Thymus (tissue), 11 donors: ENCODE measurements around the gene KCNH5. TPM values are rescaled to one million over a fixed set of nuclear protein-coding genes. Genes with fewer than 3 reads are reported as not detected.
A peak's percentile ranks its signal among the peaks of the same experiment; 100 is the strongest.
"Not testable (repeated sequence)": the region's sequence is repeated elsewhere in the genome, so short reads cannot be mapped to it uniquely, and the experiment has no call there.

Experiments used
- DNase-seq, 9 donors: peaks; one replicate each; pipeline ENCODE4 v3.0.0-alpha.2; 2013; ENCODE audit warnings: low spot score in 9 of 9, low read depth in 6 of 9, missing footprints in 1 of 9
- H3K27ac ChIP-seq, 2 donors: one replicate each; pipeline ENCODE4 v1.5.1; 2013; ENCODE audit warnings: control low read depth in 1 of 2, low read depth in 1 of 2, low read length in 1 of 2, mild to moderate bottlenecking in 1 of 2, moderate library complexity in 1 of 2
- H3K27me3 ChIP-seq, 2 donors: one replicate each; pipeline ENCODE4 v1.5.1; 2013; ENCODE audit warnings: low read length in 1 of 2; ENCODE audit not compliant: control insufficient read depth in 2 of 2, insufficient read depth in 1 of 2
- H3K36me3 ChIP-seq, 2 donors: one replicate each; pipeline ENCODE4 v1.5.1; 2013; ENCODE audit warnings: low read length in 1 of 2, mild to moderate bottlenecking in 1 of 2, moderate library complexity in 1 of 2; ENCODE audit not compliant: control insufficient read depth in 2 of 2, insufficient read depth in 2 of 2
- H3K4me1 ChIP-seq, 2 donors: one replicate each; pipeline ENCODE4 v1.5.1; 2013; ENCODE audit warnings: low read length in 2 of 2; ENCODE audit not compliant: control insufficient read depth in 2 of 2, insufficient read depth in 2 of 2
- H3K4me3 ChIP-seq, 2 donors: one replicate each; pipeline ENCODE4 v1.5.1; 2013; ENCODE audit warnings: low read length in 2 of 2, control low read depth in 1 of 2, mild to moderate bottlenecking in 1 of 2
- H3K9me3 ChIP-seq, 2 donors: one replicate each; pipeline ENCODE4 v1.5.1; 2013; ENCODE audit warnings: low read length in 1 of 2, mild to moderate bottlenecking in 1 of 2; ENCODE audit not compliant: control insufficient read depth in 2 of 2, insufficient read depth in 1 of 2
- WGBS: extraction: QIAGEN DNeasy Blood & Tissue Kit; methylation state at CpG from one replicate; pipeline ENCODE4 v1.1.7; 2013; 5-methylcytosine and 5-hydroxymethylcytosine counted together
- polyA plus RNA-seq: library from polyadenylated mRNA; stranded (reverse); fragments of 200-250 nt; gene quantifications from one replicate; pipeline ENCODE4 v1.2.3, GENCODE V29; 2013
- total RNA-seq: library from RNA; stranded (reverse); fragments of 120-200 nt; gene quantifications from one replicate; pipeline ENCODE4 v1.2.4, GENCODE V29; 2013
- donor health status: healthy.

The KCNH5 gene
- total and polyA plus RNA-seq, 2 donors, result 0.11 to 0.38 TPM

DNA sequence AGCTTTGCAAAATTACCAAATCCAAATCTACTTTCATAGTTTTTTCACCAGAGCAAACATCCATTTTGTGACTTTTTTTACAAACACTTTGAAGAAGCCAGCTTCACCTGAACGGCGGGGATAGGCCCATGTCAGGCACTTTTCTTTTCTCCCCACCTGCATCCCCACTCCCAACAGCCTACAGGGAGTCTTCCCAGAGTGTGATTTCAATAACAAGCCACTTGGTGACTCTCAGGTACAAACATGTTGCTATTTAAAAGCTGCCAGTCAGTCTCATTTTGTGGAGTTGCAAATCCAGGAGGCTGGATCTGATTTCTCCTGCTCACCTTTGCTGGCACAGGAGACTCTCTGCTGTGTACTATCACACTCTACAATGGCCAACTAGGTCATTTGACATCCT is 285.5 kb downstream of the KCNH5 start:
- Histone ChIP-seq H3K36me3 (no peaks in the 10 kb centered on the region), H3K4me1 (no peaks in the 10 kb centered on the region), H3K9me3 (peaks cover 0 to 7% of the 10 kb centered on the region in 2 donors), H3K4me3 (no peak overlapping the region), H3K27ac (no peak overlapping the region), H3K27me3 (no peaks in the 10 kb centered on the region)
- WGBS, result 64% methylated on average over 2 of the region's 2 CpGs
- no peak for DNase-seq

DNA sequence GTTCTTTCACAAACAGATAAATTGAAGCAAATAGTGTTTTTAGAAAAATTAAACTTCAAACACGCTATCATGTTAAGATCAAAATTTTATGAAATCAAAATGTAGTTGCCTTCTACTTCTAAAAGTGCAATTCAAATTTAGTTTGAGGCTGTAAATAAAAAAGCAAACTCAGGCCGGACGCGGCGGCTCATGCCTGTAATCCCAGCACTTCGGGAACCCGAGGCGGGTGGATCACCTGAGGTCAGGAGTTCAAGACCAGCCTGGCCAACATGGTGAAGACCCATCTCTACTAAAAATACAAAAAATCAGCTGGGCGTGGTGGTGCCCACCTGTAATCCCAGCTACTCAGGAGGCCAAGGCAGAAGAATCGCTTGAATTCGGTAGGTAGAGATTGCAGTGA is 298.4 kb downstream of the KCNH5 start:
- H3K36me3 ChIP-seq, DNase-seq, H3K27ac ChIP-seq, H3K9me3 ChIP-seq, H3K4me1 ChIP-seq, H3K27me3 ChIP-seq, H3K4me3 ChIP-seq: not testable (repeated sequence)
- 97% methylated on average over 11 of the region's 11 CpGs for WGBS

DNA sequence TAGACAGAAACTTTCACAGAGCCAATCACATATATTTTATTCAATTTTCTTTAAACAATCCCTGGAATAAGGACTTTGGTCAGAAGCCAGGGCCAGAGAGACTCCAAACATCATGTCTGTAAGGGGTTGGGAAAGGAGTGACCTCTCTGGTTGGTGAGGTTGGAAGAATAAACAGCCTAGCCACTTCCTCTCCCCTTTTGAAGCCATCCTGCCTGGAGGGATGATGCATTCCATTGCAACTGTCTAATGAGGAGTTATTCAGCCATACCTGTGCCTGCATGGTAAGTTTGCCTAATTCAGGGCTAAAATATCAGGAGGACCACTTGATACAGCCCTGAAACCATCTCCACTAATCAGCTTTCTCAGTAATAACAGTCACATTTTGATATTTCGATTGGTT is 299.8 kb downstream of the KCNH5 start:
- Histone ChIP-seq H3K27ac (peak overlapping the region in 1 of 2 donors; percentile 0), H3K4me1 (no peaks in the 10 kb centered on the region), H3K36me3 (no peaks in the 10 kb centered on the region), H3K9me3 (no peaks in the 10 kb centered on the region), H3K27me3 (no peaks in the 10 kb centered on the region), H3K4me3 (no peak overlapping the region)
- 64% methylated on average over 1 of the region's 1 CpG for WGBS
- no peak for DNase-seq

DNA sequence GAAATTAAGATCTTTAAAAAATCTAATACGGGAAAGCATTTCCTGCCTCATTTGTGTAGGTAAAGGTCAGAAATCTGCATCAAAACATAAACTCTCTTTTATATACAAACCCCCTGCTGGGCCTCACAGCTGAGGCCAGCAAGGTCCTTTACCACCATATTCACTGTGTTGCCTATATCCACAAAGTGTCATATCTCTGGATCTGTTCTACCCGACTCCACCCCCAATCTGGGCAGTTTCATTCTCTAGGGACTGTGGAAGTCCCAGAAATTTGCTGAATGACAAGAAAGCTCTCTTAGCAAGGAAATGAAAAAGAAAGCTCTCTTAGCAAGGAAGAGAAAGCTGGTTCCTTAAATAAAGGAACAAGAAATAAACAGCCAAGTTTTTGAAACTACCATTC is 301.7 kb downstream of the KCNH5 start:
- WGBS, result 58% methylated on average over 2 of the region's 2 CpGs
- Histone ChIP-seq H3K4me1 (no peaks in the 10 kb centered on the region), H3K4me3 (no peak overlapping the region), H3K27me3 (no peaks in the 10 kb centered on the region), H3K36me3 (no peaks in the 10 kb centered on the region), H3K9me3 (no peaks in the 10 kb centered on the region), H3K27ac (no peak overlapping the region)
- DNase-seq, result no peak

DNA sequence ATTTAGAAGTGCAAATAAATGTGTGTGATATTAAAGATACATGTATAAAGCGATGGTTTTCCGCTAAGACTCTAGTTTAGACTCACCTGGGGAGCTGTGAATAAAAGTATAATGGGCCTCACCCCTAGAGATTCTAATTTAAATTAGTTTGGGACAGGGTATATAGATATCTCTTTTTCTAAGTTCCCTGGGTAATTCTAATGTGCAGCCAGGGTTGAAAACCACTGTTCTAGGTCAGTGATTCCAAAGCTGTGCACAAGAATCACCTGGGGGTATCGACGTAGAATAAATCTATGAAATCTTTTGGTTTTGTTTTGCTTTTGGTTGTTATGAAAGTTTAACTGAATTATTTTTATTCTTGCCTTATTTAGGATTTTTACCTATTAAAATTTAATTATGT is 302.1 kb downstream of the KCNH5 start:
- H3K27me3 ChIP-seq, result no peaks in the 10 kb centered on the region
- H3K9me3 ChIP-seq, result no peaks in the 10 kb centered on the region
- H3K27ac ChIP-seq, result no peak overlapping the region
- no peak overlapping the region for H3K4me3 ChIP-seq
- no peaks in the 10 kb centered on the region for H3K4me1 ChIP-seq
- no peak for DNase-seq
- H3K36me3 ChIP-seq, result no peaks in the 10 kb centered on the region
- 98% methylated on average over 4 of the region's 4 CpGs for WGBS

DNA sequence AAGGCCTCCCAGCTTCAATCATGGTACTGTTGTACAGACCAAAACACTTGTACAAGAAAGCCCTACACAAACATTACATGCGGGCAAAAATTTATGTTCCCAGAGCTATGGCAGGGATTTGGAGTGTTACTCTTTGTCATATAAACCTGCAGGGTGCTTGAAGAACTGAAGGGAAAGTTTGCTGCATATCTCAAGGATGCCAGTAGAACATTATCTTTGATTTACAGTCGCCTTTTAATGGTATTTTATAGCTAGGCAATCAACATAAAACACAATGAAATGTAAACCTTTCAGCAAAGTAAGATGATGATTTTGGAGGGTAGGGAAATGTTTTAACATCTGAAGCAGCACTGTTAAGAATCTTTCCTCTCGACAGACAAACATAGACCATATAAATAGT is 305.6 kb downstream of the KCNH5 start:
- H3K4me3 ChIP-seq, result no peak overlapping the region
- no peaks in the 10 kb centered on the region for H3K4me1 ChIP-seq
- WGBS, result 81% methylated on average over 3 of the region's 3 CpGs
- no peaks in the 10 kb centered on the region for H3K36me3 ChIP-seq
- DNase-seq, result no peak
- H3K27ac ChIP-seq, result no peak overlapping the region
- no peaks in the 10 kb centered on the region for H3K27me3 ChIP-seq
- no peaks in the 10 kb centered on the region for H3K9me3 ChIP-seq

DNA sequence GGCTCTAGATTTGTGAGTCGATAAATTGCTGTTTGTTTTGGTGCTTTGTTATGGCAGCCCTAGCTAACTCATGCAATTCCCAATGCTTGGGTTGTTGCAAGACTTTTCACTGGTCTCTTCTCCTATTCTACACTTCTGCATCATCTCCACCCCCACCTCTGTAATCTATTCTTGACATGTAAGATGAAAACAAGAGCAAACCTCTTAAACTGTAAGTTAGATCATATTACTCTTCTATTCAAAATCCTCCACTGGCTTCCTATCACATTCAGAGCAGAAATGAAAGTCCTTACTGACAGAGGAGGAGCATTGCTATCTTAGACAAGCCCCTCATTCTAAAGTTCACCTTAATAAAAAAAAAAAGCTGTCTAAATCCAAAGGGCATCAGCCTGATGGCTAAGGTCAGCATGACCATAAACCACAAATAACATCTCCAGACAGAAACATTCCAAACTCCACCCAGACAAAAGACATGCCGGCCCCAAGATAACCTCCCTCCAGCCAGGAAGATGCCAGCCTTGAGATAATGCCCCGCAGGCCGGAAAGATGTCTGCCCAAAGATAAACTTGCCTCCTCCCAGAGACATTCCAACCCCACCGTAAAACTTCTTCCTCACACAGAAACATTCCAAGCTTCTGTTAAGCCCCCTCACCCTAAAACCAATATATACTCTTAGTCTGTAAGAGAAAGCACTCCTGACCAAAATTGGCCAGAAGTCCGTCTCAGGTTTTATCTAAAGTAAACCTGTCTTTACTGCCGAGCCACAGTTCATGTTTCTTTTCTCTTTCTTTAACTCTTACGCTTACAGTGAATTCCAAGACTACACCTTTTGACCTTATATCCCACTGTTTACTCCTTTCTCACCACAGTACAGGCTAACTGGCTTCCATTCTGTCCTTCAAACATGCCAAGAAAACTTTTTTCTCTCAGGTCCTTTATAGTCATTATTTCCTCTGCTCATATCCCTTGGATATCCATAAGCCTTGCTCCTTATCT is 308.9 kb downstream of the KCNH5 start:
- 95% methylated on average over 8 of the region's 8 CpGs for WGBS
- Histone ChIP-seq H3K4me3 (no peak overlapping the region), H3K9me3 (no peaks in the 10 kb centered on the region), H3K4me1 (no peaks in the 10 kb centered on the region), H3K27me3 (no peaks in the 10 kb centered on the region), H3K27ac (no peak overlapping the region), H3K36me3 (no peaks in the 10 kb centered on the region)
- no peak for DNase-seq

DNA sequence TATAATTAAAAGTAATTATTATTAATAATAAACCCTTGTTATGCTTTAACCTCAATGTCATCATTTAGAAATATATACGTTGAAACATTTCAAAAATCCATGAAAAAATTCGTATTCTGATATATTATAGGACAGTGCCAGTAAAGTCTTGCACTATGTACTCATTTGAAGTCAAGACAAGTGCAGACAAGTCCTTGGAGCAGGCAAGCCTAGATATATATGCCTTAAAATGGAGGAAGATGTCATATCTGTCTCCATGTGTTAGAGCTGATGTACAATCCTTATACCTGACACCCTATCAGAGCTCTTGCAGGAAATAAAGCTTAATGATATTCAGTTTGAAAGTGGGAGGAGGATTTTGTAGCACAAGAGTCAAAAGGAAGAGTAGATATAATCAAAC is 310.4 kb downstream of the KCNH5 start:
- 90% methylated on average over 2 of the region's 2 CpGs for WGBS
- Histone ChIP-seq H3K9me3 (no peaks in the 10 kb centered on the region), H3K36me3 (no peaks in the 10 kb centered on the region), H3K4me3 (no peak overlapping the region), H3K27ac (no peak overlapping the region), H3K4me1 (no peaks in the 10 kb centered on the region), H3K27me3 (no peaks in the 10 kb centered on the region)
- DNase-seq, result no peak

DNA sequence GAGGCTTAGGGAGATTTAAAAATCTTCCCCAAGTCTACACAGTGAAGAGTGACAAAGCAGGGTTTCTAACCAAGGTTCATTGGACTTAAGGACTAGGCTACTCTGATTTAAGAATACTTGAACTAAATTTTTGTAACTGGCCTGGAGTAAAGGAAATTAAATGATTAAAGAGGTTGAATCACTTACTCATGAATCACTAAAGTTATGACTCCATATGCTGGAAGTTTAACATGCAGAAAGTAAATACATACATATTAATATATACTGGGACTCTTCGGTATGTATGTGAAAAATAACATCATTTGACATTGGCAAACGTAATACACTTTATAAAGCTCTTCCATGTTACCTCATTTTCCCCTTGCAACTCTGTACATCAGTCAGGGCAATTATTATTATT is 322.9 kb downstream of the KCNH5 start:
- no peaks in the 10 kb centered on the region for H3K36me3 ChIP-seq

More for the DNA sequence above, 322.9 kb downstream of the KCNH5 start:
- no peak overlapping the region for H3K4me3 ChIP-seq
- WGBS, result 85% methylated on average over 2 of the region's 2 CpGs
- no peaks in the 10 kb centered on the region for H3K4me1 ChIP-seq
- DNase-seq, result no peak
- H3K9me3 ChIP-seq, result no peaks in the 10 kb centered on the region
- no peak overlapping the region for H3K27ac ChIP-seq
- H3K27me3 ChIP-seq, result no peaks in the 10 kb centered on the region
